NCI-H2107 treated with DMSO at 0.1 percent for 48 hours (cell line): ENCODE results near the gene CCDC141.

Source experiments
- DNase-seq: peaks from one replicate; lab custom pipeline; 2025; ENCODE audit not compliant: unreplicated experiment; lab: John Stamatoyannopoulos, UW

Gene CCDC141

DNA sequence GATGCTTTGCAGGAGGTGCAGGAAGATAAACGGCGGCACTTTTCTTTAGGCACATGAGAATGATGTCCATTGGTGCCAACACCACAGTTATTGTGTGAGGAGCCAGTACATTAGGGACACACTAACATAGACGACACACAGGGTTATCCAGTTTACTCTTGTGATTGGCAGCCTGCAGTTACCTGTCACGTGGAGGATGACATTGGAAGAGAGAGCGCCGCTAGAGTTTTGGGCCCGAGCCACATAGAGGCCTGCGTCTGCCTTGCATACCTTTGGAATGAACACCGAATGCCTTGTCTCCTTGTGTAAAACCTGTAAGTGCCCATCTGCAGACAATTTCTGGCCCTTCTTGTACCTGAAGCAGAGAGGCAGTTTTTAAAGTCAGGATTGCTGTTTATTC lies 215.9 kb downstream of the CCDC141 start:
- DNase-seq, result no peak

DNA sequence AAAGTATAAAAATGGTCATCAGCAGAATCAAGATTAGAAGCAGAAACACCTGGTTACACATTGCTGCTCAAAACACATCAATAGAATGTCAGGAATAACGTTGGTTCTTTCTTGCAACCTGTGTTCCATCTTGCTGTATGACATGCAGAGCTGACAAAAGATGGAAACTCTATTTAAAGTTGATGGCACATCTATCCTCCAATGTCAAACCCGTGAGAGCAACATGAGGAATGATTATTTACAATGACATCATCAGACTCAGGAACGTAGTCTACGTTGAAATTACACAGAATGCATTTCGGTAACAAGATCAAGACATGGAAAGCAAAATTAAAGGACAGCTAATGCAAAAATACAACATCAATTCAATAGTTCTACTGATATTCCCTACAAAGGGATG lies 216.6 kb downstream of the CCDC141 start:
- no peak for DNase-seq

DNA sequence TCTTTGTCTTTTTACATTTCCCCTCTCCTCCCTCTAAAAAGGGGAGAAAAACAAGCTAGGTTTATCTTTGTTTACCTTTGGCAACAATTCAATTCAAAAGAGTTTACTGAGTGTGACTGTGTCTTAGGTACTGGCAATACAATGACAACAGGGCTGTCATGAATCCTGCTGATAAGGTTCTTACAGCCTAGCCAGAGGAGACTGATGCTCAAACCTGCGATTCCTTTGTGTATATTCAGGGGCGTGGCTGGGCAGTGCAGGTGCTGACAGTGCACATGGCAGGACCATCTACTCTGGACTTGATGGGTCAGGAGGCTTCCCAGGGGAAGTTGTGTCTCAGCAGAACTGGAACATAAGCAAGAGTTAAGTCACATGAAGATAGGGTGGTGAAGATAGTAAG lies 219.5 kb downstream of the CCDC141 start:
- DNase-seq, result no peak

DNA sequence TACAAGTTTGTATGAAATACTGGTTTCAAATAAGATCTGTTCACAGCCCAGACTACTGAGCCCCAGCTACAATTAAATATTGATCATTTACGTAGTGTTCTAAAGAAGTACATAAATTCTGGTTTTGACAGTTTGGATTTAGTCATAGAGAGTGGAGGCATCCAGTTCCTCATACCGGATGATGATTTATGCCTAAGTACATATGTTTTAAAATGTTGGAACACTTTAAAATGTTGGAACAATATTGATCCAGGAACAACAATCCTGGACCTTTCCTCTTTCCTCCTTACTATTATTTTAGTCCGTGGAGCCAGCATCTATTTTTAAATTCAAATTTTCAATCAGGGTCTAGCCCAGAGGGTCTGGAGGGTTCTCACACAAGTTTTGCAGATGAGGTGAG lies 220.0 kb downstream of the CCDC141 start:
- DNase-seq, result no peak

DNA sequence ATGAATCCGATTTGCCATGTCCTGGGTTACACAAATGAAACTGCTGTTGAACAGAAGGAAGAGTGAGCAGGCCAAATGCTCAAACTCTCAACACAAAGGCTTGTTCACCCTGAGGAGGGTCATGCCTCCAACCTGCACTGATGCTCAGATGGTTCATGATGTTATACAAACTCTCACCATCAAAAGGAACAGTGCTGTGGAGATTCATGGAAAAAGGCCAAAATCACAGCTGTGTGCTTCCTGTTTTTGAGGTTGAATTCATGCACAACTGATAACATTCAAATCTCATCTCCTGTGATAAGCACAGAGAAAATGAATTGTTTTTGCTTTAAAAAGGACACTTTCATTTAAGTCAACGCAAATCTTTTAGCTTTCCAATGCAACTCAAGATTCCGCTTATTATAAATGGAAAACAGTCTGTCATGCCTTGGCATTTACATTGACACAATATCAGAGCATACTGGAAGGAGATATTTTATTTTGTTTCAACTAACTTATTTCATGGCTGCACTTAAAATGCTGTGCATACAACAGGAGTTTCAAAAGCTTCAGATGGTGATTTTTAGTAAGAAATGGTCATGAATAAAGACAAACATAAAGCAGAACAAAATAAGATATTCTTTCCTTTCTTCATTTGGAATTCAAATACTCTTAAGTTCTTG lies 220.5 kb downstream of the CCDC141 start:
- no peak for DNase-seq

DNA sequence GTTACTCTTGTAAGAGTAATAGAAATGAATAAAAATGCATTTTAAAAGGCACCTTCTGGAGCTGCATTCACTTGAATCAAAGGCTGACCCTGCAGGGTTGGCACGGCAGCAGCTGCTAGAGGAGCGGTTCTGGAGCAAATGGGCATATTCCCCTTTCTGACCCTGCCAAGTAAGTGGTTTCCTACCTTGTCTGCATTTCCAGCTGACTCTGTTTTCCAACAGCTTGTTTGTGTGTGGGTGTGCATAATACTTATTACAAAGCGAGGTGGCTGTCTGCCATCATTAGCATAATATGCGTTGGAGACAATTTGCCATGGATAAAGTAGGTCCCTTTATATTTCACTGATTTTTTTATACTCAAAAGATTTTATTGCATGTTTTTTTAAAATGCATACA lies 221.5 kb downstream of the CCDC141 start:
- no peak for DNase-seq

DNA sequence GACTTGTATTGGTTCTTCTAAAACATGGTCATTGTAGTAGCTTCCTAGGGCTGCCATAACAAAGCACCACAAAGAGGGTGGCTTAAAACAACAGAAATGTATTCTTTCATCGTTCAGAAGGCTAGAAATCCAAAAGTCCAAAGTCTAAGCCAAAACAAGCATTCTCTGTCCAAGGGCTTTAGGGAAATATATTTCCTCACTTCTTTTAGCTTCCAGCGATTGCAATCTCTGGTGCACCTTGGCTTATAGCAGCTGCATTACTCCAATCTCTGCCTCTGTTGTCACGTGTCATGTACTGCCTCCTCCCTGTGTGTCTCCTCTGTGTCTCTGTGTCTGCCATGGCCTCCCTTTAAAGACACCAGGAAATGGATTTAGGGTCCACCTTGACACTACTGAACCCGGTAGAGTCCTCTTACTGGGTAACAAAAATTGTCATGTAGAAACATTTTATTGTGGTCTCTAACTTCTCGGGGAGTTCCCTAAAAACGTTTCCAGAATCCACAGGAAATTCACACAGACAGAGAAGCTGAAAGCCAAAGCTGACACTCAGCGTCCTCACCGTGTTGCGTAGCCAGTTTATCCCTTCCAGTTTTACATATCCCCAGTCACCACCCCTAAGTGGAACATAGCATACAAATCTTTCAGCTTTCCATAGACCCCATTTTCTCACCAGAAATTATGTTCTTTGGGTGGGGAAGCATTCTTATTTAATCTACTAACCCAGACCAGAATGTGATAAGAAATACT lies 222.0 kb downstream of the CCDC141 start:
- no peak for DNase-seq

DNA sequence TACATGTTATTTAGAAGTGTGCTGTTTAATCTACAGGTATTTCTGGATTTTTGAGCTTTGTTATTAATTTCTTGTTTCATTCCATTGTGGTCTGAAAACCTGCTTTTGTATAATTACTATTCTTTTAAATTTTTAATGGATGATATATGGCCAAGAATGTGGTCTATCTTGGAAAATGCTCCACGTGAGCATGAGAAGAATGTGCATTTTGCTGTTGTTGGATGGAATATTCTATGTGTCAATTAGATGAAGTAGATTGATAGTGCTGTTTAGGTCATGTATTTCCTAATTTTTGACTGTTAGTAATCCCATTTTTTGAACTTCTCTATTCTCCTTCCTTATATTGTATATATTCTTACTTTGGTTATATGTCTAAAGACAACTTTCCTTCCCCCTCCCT lies 222.8 kb downstream of the CCDC141 start:
- no peak for DNase-seq

DNA sequence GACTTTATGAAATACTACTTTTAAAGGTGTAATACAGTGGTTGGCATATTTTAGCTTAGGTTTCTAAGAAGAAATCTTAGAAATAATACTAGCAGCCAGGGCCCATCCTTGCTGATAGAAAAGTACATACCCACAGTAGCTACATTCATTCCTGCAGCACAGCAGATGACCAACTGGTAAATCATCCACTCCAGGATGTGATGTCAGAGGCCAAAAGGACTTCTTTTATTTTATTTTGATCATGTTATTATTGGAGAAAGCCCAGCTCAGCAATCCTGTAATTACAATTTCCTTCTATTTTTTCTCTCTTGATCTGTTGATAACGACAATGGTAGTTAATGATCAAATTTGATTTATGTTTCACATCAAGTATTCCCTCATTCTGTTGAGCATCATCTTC lies 224.8 kb downstream of the CCDC141 start:
- DNase-seq, result no peak

DNA sequence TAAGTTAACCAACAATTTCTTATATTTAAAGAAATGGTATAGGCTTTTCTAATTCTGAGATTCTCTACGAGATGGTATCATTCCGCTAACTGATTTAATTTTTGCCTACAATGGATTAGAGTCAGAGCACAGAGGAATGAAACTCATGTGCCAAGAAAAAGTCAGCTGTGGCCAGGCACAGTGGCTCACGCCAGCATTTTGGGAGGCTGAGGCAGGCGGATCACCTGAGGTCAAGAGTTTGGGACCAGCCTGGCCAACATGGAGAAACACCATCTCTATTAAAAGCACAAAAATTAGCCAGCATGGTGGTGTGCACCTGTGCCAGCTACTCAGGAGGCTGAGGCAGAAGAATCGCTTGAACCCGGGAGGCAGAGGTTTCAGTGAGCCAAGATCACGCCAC lies 225.8 kb downstream of the CCDC141 start:
- DNase-seq, result no peak

DNA sequence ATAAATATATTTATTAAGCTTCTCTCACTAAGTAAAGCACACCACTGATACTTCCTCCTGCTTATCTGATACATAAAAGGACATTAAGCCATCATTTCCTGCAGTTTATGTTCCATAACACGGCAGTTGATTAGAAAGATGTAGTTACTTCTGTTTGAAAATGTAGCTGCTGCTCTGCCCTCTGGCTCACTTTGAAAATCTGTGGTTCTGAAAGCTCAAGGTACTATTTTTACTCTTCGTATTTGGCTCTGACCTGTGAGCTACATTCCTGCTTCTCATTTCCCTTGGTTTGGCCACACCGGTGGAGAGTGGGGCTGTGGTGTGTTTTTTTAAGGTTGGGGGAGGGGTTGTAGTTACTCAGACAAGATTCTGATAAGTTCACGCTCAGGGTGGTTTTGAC lies 229.9 kb downstream of the CCDC141 start:
- DNase-seq, result no peak

DNA sequence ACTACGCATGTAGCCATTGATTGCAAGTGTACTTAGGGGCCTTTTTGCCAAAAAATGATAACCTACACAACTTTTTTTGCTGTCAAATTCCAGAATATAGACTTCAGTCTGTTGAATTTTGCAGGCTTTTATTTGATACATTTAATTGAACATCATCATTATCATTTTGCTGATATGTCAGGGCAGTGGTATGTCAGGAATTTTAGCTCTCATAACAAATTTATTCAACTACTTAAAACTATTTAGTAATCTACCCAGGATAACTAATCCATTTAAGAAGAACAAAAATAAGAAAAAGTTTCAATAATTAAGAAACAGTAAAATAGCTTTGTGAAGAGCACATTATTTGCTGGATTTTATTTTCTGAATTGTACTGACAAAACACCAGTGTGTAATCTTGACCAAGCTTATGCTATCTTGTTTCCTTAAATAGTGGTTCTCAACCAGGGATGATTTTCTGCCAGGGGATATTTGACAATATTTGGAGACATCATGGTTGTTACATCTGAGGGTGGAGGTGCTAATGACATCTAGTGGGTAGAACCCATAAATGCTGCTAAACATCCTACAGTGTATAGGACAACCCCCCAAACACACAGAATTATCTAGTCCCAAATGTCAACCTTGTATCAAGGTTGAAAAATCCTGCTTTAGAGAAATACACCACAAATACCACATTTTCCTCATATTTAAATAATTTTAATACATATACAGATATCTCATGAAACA lies 230.6 kb downstream of the CCDC141 start:
- no peak for DNase-seq

DNA sequence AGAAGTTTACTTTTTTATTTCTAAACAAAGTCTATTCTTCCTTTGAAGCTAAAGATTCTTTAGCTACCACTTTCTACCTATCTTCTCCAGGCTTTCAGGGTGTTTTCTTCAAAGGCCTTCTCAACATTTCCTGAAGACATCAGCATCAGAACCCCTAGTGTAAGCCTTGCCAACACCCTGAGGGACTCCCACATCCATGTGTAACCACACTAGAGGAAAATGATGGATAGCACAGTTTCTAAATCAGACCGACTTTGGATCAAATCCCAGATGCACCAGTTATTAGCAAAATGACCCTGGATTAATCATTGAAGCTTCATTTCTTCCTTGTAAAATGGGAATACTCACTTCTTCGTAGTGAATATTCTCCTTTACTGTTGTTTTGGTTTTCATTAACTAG lies 238.0 kb downstream of the CCDC141 start:
- DNase-seq, result no peak

DNA sequence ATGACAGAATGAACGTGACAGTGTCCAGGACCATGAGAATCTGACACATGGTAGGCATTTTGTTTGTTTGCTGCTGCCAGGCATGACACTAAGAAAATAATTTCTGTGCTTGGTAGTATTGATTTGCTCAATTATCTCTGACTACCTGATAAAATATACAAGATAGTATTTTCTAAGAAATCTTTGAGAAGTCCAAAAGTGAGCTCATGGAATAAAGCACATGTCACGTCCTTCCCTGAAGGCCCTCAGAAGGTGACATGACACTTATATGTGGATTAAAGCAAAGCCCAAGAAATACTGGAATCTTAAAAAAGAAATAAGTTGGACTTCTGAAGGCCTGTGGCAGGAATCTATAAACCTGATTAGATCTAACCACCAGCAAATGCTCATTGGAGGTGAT lies 238.9 kb downstream of the CCDC141 start:
- DNase-seq, result no peak

DNA sequence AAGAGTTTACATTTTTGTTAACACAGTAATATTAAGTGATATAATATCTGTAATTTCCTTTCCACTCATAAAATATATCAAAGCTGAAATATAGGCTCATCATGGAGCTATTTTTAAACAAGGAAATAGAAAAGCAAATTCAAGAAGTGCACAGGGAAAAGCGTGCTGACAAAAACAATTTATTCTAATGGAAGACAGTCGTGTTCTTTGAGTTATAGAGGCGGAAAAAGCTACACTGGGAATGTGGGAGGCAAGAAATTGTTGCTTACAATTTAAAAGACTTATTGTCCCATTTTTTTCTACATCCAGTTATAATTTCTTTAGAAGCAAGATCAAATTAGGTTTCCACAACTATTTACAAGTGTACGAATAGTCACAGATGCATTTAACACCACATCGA lies 239.5 kb downstream of the CCDC141 start:
- no peak for DNase-seq

DNA sequence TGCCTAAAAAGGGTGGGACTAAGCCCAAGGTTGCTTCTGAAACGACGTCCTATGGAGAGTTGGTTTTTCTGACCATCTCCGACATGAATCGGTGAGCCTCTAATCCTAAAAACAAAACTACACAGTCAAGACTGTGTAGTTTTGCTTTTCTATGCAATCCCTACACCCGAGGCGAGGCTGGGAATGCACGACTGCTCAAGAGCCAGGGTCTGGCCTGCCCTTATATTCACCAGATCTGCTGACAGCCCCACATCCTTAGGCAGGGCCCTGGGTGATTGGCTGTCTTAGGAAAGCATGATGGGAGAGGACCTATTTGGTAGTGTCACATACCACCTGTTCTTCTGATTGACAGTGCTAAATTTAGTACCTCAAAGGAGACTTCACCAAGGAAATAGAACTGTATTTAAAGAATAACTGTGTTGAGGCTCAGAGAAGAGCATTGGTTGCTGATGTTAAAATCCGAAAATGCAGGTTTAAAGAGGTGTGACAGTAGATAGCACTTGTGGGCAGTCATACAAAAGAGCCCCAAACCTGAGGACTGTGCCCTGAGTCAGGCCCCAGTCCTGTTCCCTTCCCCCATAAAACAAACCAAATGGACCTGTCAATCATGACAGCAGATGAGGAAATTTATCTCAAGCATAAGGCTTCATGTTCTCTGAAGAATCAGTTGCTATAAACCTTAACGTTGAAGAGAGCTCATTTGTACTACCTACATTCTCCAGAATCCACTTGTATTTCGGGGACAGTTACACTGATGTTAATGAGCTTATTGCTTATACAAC lies 242.5 kb downstream of the CCDC141 start, which contains the start of gene TTN:
Gene TTN, minus strand, starts transcription at position 197 of the 782 bp plus-strand sequence. CDS start 2,781 bp downstream, outside the sequence.
- DNase-seq, result no peak

DNA sequence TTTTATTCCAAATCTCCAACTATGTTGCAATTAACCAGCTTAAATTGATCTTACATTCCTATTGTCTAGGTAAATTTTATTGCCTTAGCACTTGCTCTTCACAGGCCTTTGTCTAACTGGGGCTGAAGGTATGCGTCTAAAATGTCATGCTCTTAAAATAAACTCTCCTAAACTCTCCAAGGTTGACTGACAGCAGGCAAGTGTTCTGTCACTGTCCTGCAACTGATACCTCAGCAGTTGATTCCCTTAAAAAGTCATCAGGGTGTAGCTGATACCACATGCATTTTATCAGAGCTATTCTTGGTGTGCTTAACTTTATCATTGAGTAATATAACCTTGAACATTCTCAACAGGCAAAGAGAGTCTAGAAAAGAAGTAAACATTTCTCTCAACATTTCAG lies 243.4 kb downstream of the CCDC141 start:
- no peak for DNase-seq

DNA sequence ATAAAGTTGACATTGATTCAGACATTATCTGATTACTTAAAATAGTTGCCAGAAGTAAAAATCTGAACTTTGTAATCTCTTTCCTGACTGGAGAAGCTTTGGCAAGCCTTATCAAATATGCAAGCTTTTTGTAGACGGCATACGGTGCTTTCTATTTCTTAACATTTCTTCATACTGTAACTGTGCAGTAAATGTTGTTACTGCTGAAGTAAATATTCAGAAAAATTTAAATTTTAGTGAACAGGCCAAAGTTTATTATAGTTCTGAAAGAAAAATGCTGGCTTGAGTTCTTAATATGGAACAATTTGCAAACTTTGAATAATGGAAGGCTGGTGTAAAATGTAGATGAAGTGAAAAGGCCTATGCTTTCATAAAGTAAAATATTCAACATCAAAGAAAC lies 244.5 kb downstream of the CCDC141 start:
- no peak for DNase-seq

DNA sequence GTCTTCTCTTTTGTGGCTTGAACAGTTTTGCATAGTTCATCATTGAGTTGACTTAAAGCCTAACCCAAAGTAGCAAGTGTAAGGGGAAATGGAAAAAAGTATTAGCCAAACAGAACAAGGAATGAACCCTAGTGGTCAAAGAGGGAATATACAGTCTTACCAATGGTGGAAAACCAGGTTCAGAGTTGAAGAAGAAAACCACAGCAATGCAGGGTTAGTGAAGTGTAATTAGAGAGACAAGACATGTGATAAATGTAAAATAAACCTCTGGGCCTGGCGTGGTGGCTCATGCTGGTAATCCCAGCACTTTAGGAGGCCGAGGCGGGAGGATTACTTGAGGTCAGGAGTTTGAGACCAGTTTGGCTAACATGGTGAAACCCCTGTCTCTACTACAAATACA lies 245.1 kb downstream of the CCDC141 start:
- no peak for DNase-seq

DNA sequence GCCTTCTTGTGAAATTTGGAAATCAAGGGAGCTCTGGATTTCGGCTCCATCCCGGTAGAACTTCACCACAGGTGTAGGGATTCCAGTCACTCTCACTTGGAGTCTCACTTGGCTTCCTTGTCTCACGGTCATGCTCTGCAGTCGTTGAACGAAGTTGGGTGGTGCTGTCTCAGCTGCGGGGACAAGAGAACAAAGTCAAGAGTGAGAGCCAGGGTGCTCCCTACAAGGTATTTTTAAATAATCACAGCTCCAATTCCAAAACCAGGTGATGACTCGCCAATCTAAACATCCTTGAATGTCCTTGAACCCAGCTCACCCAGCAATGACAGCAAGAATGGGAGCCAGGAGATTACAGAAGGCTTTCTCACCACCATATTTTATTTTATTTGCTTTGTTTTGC lies 249.4 kb downstream of the CCDC141 start:
- no peak for DNase-seq

DNA sequence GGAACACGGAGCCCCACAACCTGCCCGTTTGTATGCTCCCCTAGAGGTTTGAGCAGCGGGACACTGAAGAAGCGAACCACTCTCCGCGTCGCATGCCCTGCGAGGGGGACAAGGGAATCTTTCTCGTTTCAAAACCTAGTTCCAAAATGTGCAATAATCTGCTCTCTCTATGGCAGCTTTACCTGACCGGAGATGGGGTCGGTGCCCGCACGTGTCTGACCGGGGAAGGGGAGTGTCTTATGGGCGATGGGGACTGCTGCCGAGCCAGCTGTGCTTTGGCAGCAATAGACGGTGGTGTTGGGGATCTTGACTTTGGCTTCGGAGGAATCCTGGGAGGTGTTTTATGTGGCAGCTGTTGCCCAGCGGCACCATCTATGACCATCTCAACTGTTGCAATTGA lies 250.6 kb downstream of the CCDC141 start:
- no peak for DNase-seq
